Smooth muscle cell of the brain vasculature (primary cell): ENCODE results near the gene LPAR1.

ENCODE experiments used
- DNase-seq: peaks from one replicate; pipeline ENCODE4 v3.0.0-alpha.2; 2012; ENCODE audit warnings: low read depth, low spot score

Gene LPAR1

GRCh38 chr9:111001526-111001925 is 36.7 kb downstream of the LPAR1 start:
- DNase-seq, result no peak

GRCh38 chr9:111000202-111000601 is 38.1 kb downstream of the LPAR1 start:
- DNase-seq, result no peak

GRCh38 chr9:110999379-110999778 is 38.9 kb downstream of the LPAR1 start:
- no peak for DNase-seq

- DNase-seq, result no peak
Measured at GRCh38 chr9:110997847-110998246, 40.4 kb downstream of the LPAR1 start.

GRCh38 chr9:110996436-110997220 is 41.6 kb downstream of the LPAR1 start:
- DNase-seq, result peak; percentile 79

- DNase-seq, result no peak
Measured at GRCh38 chr9:110995420-110996340, 42.6 kb downstream of the LPAR1 start.

GRCh38 chr9:110994771-110995241 is 43.5 kb downstream of the LPAR1 start:
- DNase-seq, result peak; percentile 71

GRCh38 chr9:110990481-110990880 is 47.8 kb downstream of the LPAR1 start:
- no peak for DNase-seq

GRCh38 chr9:110986529-110986928 is 51.7 kb downstream of the LPAR1 start:
- no peak for DNase-seq

- DNase-seq, result no peak
Measured at GRCh38 chr9:110984890-110985437, 53.3 kb downstream of the LPAR1 start.

- no peak for DNase-seq
Measured at GRCh38 chr9:110980261-110980660, 58.0 kb downstream of the LPAR1 start.

GRCh38 chr9:110979636-110980035 is 58.6 kb downstream of the LPAR1 start:
- no peak for DNase-seq

GRCh38 chr9:110978516-110978915 is 59.8 kb downstream of the LPAR1 start:
- no peak for DNase-seq

GRCh38 chr9:110977259-110977709 is 61.0 kb downstream of the LPAR1 start:
- no peak for DNase-seq

- DNase-seq, result no peak
Measured at GRCh38 chr9:110975969-110976368, 62.3 kb downstream of the LPAR1 start.

- no peak for DNase-seq
Measured at GRCh38 chr9:110975278-110975677, 63.0 kb downstream of the LPAR1 start.

GRCh38 chr9:110971705-110972104 is 66.6 kb downstream of the LPAR1 start:
- DNase-seq, result no peak

GRCh38 chr9:110971234-110971633 is 67.0 kb downstream of the LPAR1 start:
- no peak for DNase-seq

GRCh38 chr9:110969971-110970386 is 68.3 kb downstream of the LPAR1 start:
- no peak for DNase-seq

- DNase-seq, result no peak
Measured at GRCh38 chr9:110968096-110968495, 70.2 kb downstream of the LPAR1 start.

GRCh38 chr9:110967196-110967595 is 71.1 kb downstream of the LPAR1 start:
- no peak for DNase-seq

GRCh38 chr9:110960288-110960687 is 78.0 kb downstream of the LPAR1 start:
- no peak for DNase-seq
